GM12874 (cell line): ENCODE results near the gene ZNF362.

Source experiments
- TF ChIP-seq, protein P1 (sequence below): IDR thresholded peaks from 2 replicates; pipeline ENCODE4 v1.5.1; 2011; ENCODE audit warnings: low read depth, mild to moderate bottlenecking, control low read depth, low read length, moderate library complexity; ENCODE audit not compliant: insufficient read depth

ZNF362 gene

DNA sequence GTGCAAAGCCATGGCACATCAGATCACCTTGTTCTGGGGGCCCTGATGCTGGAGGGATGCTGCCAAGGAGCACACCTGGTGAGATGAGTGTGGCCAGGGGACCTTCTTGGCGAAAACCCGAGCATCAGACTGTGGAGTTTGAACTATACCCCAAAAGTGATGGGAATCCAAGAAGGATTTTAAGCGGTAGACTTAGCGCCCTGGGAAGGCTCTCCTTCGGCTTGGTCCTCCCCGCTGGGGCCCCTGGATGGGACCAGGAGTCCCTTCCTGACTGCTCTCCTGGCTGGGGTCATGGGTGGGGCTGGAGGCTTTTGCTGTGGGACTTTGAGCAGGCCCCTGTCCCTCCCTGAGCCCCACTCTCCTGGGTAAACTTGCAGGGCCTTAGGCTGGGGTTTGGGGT is 10.5 kb downstream of the ZNF362 start:
- TF ChIP-seq, protein P1, sequence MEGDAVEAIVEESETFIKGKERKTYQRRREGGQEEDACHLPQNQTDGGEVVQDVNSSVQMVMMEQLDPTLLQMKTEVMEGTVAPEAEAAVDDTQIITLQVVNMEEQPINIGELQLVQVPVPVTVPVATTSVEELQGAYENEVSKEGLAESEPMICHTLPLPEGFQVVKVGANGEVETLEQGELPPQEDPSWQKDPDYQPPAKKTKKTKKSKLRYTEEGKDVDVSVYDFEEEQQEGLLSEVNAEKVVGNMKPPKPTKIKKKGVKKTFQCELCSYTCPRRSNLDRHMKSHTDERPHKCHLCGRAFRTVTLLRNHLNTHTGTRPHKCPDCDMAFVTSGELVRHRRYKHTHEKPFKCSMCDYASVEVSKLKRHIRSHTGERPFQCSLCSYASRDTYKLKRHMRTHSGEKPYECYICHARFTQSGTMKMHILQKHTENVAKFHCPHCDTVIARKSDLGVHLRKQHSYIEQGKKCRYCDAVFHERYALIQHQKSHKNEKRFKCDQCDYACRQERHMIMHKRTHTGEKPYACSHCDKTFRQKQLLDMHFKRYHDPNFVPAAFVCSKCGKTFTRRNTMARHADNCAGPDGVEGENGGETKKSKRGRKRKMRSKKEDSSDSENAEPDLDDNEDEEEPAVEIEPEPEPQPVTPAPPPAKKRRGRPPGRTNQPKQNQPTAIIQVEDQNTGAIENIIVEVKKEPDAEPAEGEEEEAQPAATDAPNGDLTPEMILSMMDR: no peak

DNA sequence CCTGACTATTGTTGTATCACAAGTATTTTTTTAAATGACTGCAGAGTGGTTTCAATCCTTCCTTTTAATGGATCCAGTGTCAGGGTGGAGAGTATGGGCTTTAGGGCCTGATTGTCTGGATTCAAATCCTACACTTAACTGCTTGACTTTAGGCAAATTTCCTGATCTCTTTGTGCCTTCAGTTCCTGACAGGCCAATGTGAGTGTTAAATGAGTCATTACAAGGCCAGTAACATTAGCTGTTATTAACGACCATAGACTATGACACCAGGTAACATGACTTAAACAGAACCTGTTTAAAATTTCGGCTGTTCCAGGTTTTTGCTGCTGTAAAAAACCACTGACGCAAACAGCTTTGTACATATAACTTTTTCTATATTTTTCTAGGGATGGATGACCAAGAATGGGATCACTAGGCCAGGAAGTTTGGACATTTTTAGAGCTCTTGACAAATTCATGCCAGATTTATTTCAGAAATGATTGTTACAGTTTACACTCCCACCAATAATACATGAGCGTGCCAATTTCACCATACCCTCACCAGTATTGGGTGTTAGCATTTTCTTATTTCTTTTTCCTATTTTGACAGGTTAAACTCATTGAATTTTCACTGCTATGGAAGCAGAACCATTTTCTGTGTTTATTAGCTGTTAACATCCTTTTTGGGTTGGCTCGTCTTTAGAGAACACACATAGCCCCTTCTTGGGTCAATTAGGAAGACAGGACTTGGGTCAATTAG is 11.3 kb downstream of the ZNF362 start:
- TF ChIP-seq, protein P1: no peak

DNA sequence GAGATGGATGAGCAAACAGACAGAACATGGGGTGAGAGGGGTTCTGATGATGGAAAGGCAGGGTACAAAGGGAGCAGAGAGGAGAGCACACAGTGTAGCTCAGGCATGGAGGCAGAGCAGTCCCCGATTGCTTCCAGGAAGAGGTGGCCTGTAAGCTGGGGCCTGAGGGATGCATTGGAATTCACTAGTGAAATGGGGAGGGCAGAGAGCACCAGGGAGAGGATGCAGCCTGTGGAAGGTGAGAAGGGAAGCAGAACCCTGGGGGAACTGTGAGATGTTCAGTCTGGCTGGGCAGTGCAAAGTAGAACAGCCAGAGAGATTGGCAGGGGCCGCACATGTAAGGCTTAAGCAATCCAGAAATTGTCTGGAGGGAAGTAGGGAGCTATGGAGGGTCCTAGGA is 12.2 kb downstream of the ZNF362 start:
- TF ChIP-seq, protein P1: no peak

DNA sequence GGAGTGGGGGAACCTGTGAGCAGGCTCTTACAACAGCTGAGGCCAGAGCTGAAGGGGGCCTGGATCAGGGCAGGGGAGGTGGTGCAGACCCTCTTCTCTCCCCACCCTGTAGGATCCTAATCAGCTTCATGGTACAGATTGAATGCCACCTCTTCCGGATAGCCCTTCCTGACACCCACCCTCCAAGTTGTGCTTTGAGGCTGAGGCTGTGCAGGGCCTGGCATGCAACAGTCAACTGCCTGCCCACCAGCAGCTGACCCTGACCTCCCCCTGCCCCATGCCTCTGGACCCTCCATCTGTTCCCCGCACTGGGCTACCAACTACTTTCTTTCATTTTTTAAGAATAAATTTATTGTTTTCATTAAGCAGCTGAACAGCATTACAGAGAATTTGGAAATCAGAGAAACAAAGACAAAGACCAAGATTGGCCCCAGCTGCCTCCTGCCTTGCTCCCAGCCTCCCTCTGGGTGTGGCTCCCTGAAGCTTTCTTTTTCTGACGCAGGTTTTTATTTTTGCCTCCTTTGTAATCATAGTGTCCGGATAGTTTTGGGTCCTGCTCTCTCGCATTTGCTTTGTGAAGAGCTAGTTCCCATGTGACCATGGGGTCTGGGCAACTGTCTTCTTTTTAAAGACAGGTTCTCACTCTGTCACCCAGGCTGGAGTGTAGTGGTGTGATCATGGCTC is 12.8 kb downstream of the ZNF362 start:
- TF ChIP-seq, protein P1: no peak

DNA sequence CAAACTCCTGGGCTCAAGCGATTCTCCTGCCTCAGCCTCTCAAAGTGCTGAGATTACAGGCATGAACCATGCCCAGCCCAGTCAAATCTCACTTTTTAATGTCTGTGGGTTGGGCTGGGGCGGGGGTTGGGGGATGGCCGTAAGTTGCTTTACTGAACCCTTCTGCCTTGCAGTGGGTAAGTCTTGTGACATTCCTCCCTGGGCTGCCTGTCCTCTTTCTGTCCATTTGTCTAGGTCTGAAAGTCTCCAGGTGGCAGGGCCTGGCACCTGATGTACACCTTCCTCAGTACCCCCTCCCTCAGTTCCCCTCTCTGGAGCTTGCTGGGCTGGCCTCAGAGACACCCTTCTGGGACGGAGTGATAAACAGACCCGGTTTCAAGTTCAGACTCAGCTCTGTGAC is 13.3 kb downstream of the ZNF362 start:
- TF ChIP-seq, protein P1: no peak

DNA sequence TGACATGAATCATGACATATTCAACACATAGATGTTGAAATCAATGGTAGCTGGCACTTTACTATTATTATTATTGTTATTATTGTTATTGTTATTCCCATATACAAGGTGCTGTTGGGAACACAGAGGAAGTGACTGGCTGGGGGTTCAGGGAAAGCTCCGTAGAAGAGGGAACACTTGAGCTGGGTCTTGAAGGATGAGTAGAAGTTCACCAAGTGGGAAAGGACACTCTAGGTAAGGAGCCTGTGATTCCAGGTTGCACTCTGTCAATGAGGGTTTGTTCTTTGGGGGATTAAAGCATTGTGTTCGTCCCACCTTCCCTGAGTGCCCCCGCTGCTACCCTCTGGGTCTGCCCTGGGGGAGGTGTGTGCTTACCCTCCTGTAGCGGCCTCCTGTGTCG is 14.1 kb downstream of the ZNF362 start:
- TF ChIP-seq, protein P1: no peak

DNA sequence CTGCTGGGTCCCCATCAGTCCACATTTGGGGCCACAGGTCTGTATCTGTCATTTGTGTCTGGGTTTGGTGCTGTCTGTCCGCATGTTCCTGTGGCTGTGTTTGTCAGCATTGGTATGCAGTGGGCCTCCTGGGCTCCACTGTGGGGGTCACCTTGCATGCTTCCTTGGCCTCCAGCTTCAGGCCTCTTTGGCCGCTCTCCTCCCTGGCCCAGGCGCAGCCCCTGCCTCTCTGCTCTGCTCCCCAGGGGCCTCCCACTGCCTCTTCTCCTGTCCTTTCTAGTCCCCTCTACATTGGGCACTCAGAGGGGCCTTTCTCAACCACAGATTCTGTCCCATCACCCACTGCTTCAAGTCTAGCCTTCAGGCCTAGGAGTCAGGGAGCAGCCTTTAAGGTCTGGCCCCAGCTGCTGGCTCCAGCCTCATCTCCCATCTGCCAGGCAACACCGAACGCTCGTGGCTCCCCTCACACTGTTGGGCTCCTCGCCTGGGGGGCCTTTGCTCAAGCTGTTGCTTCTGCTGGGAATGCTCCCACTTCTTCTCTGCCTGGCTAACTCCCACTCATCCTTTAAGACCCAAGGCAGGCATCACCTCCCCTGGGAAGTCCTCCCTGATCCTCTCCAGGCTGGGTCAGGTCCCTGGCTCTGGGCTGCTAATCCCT is 14.6 kb downstream of the ZNF362 start:
- TF ChIP-seq, protein P1: no peak
